Activated naive CD4-positive, alpha-beta T cell treated with anti-CD3 and anti-CD28 coated beads, Interleukin-2, amount 10 ng/mL, durations not matched to agents 7 days and 5 days (primary cell): Measurements from ENCODE around the gene PTPRD.

ENCODE experiments used
- CTCF ChIA-PET: fragments of 350-600 bp; sonication (Branson Sonifier 250); formaldehyde crosslinking; loops from one replicate; lab custom pipeline; 2021; ENCODE audit warnings: antibody characterized with exemption; lab: Charles Lee
- DNase-seq: peaks from one replicate; pipeline ENCODE4 v3.0.0-alpha.2; 2020
- H3K27ac Mint-ChIP-seq: one replicate; pipeline ENCODE4 v1.8.0; 2021; ENCODE audit warnings: mild to moderate bottlenecking, moderate library complexity, mixed read lengths
- H3K27me3 Mint-ChIP-seq: one replicate; pipeline ENCODE4 v1.8.0; 2021; ENCODE audit warnings: mild to moderate bottlenecking, mixed read lengths
- H3K36me3 Mint-ChIP-seq: one replicate; pipeline ENCODE4 v1.8.0; 2021; ENCODE audit warnings: mixed read lengths
- H3K4me1 Mint-ChIP-seq: one replicate; pipeline ENCODE4 v1.8.0; 2021; ENCODE audit warnings: mixed read lengths
- H3K4me3 Mint-ChIP-seq: one replicate; pipeline ENCODE4 v1.8.0; 2021; ENCODE audit warnings: mild to moderate bottlenecking, moderate library complexity, mixed read lengths
- H3K9me3 Mint-ChIP-seq: one replicate; pipeline ENCODE4 v1.8.0; 2021; ENCODE audit warnings: mixed read lengths

Gene PTPRD

DNA sequence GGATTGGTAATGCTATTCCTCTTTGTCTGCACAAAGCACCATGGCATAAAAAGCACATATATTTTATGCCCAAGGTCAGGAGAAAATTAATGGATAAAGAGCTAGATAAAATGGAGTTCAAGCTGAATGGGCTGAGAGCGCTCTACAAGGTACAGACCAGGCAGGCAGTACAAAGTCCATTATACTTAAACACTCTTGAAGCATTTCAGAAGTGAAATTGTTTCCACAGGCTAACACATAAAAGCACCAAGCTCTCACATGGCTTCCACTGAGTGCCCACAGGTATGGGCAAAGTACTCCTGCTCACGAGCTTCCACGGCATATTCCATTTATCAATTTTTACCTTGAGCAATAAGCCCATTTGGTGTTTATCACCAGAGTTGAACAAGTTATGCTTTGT is 2042.0 kb downstream of the PTPRD start:
- H3K27ac Mint-ChIP-seq: no peak overlapping the region
- no peaks in the 10 kb centered on the region for H3K36me3 Mint-ChIP-seq
- no peaks in the 10 kb centered on the region for H3K27me3 Mint-ChIP-seq
- H3K9me3 Mint-ChIP-seq: no peaks in the 10 kb centered on the region
- DNase-seq: no peak
- CTCF ChIA-PET: no interaction called here
- H3K4me3 Mint-ChIP-seq: no peak overlapping the region
- H3K4me1 Mint-ChIP-seq: no peaks in the 10 kb centered on the region

DNA sequence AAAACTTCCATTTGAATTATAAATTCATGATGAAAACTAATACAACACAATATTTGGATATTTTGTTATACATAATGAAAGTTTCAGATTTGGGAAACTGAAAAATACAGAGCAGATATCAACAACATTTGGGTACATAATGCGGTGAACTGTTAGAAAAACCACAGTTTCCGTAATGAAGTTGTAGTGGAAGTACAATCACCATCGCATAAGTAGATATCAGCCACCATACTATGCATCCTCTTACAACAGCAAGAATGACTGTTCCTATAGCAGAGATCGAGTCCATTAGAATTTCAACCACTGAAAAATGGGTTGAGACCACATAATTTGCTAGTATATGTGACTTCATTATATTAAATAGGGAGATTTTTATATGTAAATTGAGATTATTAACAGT is 2043.0 kb downstream of the PTPRD start:
- H3K9me3 Mint-ChIP-seq: no peaks in the 10 kb centered on the region
- no peaks in the 10 kb centered on the region for H3K4me1 Mint-ChIP-seq
- CTCF ChIA-PET: no interaction called here
- no peak overlapping the region for H3K27ac Mint-ChIP-seq
- no peak for DNase-seq
- no peaks in the 10 kb centered on the region for H3K36me3 Mint-ChIP-seq
- H3K4me3 Mint-ChIP-seq: no peak overlapping the region
- H3K27me3 Mint-ChIP-seq: no peaks in the 10 kb centered on the region

DNA sequence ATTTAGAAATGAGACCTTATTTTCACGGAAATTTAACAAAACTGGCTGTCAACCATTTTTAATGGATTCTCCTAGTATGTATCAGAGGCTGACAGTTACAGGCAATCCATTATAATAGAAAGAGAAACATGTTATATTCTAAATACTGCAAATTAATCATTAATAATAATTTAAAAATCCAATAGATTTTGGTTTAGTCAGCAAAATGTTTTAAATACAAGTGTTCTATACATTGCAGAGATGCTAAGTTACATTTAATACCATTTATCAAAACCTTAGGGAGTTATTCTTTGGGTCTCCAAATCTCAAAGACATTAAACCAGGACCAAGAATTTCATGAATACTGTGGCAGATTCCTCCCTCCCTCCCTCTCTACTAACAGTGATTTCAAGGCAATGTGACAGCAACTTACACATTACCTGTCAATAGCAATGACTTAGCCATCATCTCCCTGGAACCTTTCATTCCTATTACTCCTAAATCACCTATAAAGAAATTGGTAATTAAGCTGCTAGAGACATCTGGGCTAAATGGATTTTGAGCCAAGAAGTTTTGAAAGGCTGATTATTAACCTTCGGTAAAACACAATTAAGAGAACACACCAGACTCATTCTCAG is 2044.7 kb downstream of the PTPRD start:
- H3K27ac Mint-ChIP-seq: no peak overlapping the region
- no peaks in the 10 kb centered on the region for H3K36me3 Mint-ChIP-seq
- H3K27me3 Mint-ChIP-seq: no peaks in the 10 kb centered on the region
- H3K4me1 Mint-ChIP-seq: no peaks in the 10 kb centered on the region
- CTCF ChIA-PET: no interaction called here
- DNase-seq: no peak
- H3K9me3 Mint-ChIP-seq: no peaks in the 10 kb centered on the region
- no peak overlapping the region for H3K4me3 Mint-ChIP-seq

DNA sequence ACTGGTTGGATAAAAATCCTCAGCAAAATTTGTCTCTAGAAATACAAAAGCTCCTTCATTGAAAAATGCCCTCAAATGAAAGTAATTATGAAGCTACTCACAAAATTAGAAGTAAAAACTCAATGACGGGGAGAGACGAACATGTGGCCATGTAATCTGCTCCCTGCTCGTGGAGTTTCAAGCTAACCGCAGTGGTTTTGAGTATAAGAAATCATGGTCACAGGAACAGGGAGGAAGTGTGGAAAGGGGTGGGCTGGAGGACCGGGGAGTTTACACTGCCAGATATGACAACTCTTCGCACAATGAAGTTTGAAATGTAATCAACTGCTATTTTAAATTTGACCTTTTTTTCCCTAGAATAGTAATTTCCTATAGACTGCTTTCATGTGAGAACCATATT is 2047.8 kb downstream of the PTPRD start:
- no peak overlapping the region for H3K27ac Mint-ChIP-seq
- H3K36me3 Mint-ChIP-seq: no peaks in the 10 kb centered on the region
- H3K4me1 Mint-ChIP-seq: no peaks in the 10 kb centered on the region
- H3K4me3 Mint-ChIP-seq: no peak overlapping the region
- H3K27me3 Mint-ChIP-seq: no peaks in the 10 kb centered on the region
- CTCF ChIA-PET: no interaction called here
- DNase-seq: no peak
- no peaks in the 10 kb centered on the region for H3K9me3 Mint-ChIP-seq

DNA sequence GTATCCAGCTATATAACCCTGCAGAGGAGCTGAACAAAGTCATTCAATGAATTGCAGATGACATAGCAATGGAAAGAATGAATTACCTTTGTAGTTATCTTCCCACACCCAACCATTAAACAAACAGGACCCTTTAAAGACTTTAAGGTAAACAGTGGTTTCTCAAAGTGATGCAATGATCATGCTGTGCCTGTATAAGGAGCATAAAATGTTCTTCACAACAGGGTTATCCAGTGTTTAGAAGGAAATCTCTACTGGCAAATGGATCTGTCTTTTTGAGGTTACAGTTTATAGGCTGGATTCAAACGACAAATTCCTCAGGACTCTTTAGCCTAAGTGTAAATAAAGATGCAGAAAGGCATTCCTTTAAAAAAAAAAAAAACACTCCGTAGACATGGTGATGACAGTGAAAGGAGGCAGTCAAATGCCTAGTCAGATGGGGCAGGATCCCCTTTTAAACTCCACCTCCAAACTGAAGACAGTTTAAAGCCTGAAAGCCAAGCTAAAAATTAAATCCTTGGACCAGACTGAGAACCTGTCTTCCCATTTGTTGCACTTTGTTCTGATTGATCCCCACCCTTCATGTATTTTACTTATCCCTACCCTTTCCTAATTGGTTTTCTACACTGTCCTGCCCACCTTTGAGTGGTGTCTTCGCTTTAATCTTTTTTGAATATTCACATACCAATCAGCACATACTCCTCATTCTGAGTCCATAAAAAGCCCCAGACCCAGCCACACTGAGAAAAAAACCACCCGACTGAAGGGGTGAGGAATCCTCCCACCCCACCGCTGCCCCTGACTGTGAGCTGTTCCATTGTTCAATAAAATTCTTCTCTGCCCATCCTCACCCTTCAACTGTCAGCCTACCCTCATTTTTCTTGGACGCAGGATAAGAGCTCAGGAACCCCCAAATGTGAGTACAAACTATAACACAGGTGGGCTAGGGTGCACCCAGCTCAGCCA is 2052.0 kb downstream of the PTPRD start:
- no peaks in the 10 kb centered on the region for H3K4me1 Mint-ChIP-seq
- H3K4me3 Mint-ChIP-seq: no peak overlapping the region
- no peak for DNase-seq
- no peaks in the 10 kb centered on the region for H3K9me3 Mint-ChIP-seq
- H3K36me3 Mint-ChIP-seq: no peaks in the 10 kb centered on the region
- H3K27me3 Mint-ChIP-seq: no peaks in the 10 kb centered on the region
- CTCF ChIA-PET: no interaction called here
- no peak overlapping the region for H3K27ac Mint-ChIP-seq

DNA sequence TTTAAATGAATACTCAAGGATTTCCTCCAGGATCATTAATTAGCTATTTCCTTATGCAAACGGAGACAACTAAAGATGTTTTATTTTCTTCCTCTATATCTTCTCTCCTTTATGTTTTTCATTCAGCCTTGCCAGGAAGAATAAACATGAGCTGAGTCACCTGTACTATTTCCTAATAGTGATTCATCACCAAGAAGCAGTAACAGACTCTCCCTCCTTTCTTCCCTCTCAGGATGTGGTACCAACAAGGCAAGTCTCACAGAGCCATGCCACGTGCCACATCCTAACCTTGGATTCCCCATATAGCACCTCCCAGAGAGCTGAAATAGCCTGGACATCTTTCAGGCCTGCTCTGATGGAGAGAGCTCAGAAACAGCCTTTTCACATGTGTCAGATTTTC is 2054.6 kb downstream of the PTPRD start:
- Mint-ChIP-seq H3K9me3 (no peaks in the 10 kb centered on the region), H3K4me3 (no peak overlapping the region), H3K27me3 (no peaks in the 10 kb centered on the region), H3K27ac (no peak overlapping the region), H3K36me3 (no peaks in the 10 kb centered on the region), H3K4me1 (no peaks in the 10 kb centered on the region)
- CTCF ChIA-PET: no interaction called here
- DNase-seq: no peak

DNA sequence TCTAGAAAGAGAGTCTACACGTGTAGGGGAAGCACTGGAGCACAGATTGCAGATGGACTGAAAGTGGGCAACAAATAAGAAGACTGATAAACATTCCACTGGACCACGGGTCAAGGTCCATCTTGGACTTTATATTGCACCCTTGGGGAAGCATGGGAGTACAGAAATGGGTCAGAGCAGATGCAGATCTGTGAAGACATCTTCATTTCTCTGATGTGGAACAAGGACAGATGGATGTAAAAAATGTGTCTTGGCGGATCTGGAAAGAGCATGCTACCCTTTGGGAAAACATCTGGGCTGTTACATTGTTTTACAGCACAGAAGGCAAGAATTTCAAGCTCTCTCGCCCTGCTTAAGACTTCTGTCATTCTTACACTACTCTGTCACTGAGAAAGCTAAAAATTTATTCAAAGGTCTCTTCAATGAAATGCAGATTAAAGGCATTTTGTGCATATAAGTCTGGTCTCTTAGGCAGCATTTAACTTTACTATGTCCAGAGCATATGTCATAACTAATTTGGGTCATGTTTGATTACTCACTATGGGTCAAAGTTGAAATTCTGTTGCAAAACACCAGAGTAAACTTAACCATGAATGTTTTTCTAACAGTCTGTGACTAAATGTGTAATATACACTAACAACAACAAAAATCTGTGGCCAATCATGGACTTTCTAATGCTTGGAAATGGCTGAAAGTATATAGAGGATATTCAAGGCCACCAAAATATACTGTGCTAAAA is 2056.9 kb downstream of the PTPRD start:
- DNase-seq: no peak
- H3K27me3 Mint-ChIP-seq: no peaks in the 10 kb centered on the region
- H3K4me1 Mint-ChIP-seq: no peaks in the 10 kb centered on the region
- CTCF ChIA-PET: interaction anchor here (0.6 kb wide), 1 partner anchor 24 kb away, joined by 3 read pairs; no protein-coding TSS in a partner anchor
- no peak overlapping the region for H3K27ac Mint-ChIP-seq
- no peak overlapping the region for H3K4me3 Mint-ChIP-seq
- H3K9me3 Mint-ChIP-seq: no peaks in the 10 kb centered on the region
- H3K36me3 Mint-ChIP-seq: no peaks in the 10 kb centered on the region

DNA sequence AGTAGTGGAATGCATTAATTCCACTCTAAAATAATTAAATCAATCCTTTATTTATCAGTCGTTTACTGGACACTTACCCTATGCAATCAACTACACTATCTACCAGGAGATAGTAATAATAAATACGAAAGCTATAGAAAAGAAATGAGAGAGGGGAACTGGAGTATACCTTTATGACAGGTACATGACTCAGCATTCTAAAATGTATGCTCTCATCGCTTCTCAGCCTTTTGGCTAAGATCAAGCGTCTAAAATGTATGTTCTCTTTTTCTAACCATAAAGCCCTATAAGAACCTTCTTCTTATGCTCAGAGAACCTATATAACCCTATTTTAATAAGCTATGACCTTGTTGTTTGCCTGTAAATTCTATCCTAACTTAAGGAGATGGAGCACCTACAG is 2059.4 kb downstream of the PTPRD start:
- Mint-ChIP-seq H3K27me3 (no peaks in the 10 kb centered on the region), H3K36me3 (no peaks in the 10 kb centered on the region), H3K9me3 (no peaks in the 10 kb centered on the region), H3K4me1 (no peaks in the 10 kb centered on the region), H3K27ac (no peak overlapping the region), H3K4me3 (no peak overlapping the region)
- DNase-seq: no peak
- CTCF ChIA-PET: no interaction called here

DNA sequence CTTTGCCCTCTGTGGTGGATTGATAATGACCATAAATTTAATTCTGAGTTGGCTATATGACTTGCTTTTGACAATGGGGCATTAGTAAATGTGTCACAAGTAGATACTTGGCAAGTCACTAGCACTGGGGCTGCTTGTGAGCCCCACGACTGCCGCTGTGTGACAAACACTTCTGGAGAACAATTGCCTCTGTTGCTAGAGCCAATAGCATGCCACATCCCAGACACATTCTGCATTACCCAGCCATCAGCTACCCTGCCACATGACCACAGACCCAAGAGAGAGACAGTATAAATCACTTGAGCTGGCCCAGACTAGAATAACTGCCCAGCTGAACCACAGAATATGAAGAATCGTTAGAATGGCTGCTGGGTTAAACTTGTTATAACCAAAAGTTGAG is 2060.1 kb downstream of the PTPRD start:
- Mint-ChIP-seq H3K27ac (no peak overlapping the region), H3K36me3 (no peaks in the 10 kb centered on the region), H3K27me3 (no peaks in the 10 kb centered on the region), H3K4me1 (no peaks in the 10 kb centered on the region), H3K9me3 (no peaks in the 10 kb centered on the region), H3K4me3 (no peak overlapping the region)
- CTCF ChIA-PET: no interaction called here
- no peak for DNase-seq

DNA sequence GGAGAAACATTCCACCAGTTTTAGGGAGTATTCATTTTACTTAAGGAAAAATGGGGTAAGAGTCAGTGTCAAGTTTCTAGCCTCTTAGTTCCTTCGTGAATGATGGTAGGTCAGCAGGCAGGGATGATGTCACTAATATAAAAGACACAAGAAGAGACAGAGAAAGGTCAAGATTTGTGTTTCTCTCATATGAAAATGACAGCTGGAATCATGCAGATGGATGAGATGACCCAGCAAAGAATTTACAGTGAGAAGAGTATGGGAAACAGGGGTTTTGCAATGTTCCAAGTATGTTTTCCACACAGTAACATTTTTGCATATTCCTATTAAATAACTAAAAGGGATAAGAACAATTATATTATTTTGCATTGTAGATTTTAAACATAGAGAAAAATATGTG is 2063.6 kb downstream of the PTPRD start:
- no peaks in the 10 kb centered on the region for H3K9me3 Mint-ChIP-seq
- DNase-seq: no peak
- no peaks in the 10 kb centered on the region for H3K36me3 Mint-ChIP-seq
- no peak overlapping the region for H3K27ac Mint-ChIP-seq
- no peaks in the 10 kb centered on the region for H3K27me3 Mint-ChIP-seq
- CTCF ChIA-PET: no interaction called here
- H3K4me3 Mint-ChIP-seq: no peak overlapping the region
- no peaks in the 10 kb centered on the region for H3K4me1 Mint-ChIP-seq

DNA sequence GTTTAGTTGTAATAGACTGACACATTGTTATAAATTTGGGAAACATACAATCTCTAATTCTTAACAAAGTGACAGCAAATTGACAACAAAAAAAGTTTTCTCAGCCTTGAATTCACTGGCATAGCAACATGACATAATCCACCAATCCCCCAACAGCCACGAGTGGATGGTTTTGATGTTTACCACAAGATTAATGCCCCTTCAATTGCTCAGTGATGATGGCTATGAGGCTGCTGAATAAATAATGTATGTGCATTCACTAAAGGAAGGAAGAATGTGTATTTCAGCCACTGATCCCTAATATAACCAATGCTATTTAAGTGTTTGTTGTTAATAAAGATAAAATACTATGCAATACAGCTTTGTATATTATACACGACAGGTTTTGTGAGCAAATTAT is 2069.6 kb downstream of the PTPRD start:
- CTCF ChIA-PET: no interaction called here
- Mint-ChIP-seq H3K27ac (no peak overlapping the region), H3K27me3 (no peaks in the 10 kb centered on the region), H3K4me3 (no peak overlapping the region), H3K4me1 (no peaks in the 10 kb centered on the region), H3K36me3 (no peaks in the 10 kb centered on the region), H3K9me3 (no peaks in the 10 kb centered on the region)
- DNase-seq: no peak

DNA sequence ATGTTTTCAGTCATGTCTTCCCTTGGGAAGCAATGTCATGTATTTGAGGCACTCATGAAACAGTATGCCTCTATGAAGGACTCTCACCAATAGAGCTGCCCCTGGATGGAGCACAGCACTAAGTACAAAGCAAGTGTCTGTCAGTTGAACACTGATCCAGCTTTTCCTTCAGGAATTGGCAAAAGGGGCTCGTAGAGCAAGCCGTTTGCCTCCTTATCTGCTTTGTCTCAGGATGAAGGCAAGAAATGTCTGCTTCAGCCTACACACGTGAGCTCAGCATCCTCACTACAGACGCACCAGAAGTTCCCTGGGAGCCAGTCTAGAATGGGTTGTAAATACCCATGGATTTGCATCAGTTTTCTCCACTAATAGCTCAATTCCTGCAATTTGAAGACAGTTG is 2070.3 kb downstream of the PTPRD start:
- H3K27ac Mint-ChIP-seq: no peak overlapping the region
- CTCF ChIA-PET: no interaction called here
- no peaks in the 10 kb centered on the region for H3K27me3 Mint-ChIP-seq
- no peak for DNase-seq
- H3K4me1 Mint-ChIP-seq: no peaks in the 10 kb centered on the region
- no peaks in the 10 kb centered on the region for H3K9me3 Mint-ChIP-seq
- no peak overlapping the region for H3K4me3 Mint-ChIP-seq
- H3K36me3 Mint-ChIP-seq: no peaks in the 10 kb centered on the region

DNA sequence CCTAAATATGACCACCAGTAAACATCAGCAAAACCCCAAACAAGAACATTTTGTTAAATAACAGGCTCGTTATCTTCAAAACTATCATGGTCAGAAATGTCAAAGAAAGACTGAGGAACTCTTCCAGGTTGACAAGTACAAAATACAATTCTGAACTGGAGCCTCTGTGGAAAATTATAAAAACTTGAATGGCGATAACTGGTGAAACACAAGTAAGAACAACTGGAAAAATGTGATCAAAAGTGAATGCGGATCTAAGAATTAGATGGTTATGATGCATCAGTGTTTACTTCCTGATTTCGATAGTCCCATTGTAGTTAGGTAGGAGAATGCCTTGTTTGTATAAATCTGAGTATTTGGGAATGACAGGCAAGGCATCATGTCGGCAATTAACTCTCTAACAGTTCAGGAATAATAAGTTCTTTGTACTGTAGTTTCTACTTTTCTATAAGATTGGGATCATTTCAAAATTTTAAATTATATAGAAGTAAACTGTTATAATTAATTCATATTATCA is 2073.1 kb downstream of the PTPRD start:
- Mint-ChIP-seq H3K27ac (no peak overlapping the region), H3K27me3 (no peaks in the 10 kb centered on the region), H3K36me3 (no peaks in the 10 kb centered on the region), H3K4me1 (no peaks in the 10 kb centered on the region), H3K4me3 (no peak overlapping the region), H3K9me3 (no peaks in the 10 kb centered on the region)
- DNase-seq: no peak
- CTCF ChIA-PET: no interaction called here

DNA sequence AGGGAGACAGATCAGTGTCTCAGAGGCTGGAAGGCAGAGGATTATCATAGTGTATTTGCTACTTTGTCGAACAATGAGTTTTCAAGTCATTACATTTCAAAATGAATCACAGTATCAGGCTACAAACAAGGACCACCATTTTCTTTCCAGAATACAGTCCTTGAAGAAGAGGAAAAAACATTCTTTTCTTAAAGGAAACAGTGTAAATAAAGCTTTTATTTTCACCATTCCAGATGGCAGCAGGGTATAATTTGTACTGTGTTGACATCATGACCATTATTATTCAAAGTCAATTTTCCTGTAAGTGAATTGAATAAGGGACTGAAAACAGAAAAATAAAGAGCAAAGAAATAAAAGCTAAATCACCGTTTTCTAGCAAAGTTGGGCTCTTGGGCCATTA is 2076.0 kb downstream of the PTPRD start:
- Mint-ChIP-seq H3K27ac (no peak overlapping the region), H3K9me3 (no peaks in the 10 kb centered on the region), H3K4me1 (no peaks in the 10 kb centered on the region), H3K4me3 (no peak overlapping the region), H3K27me3 (no peaks in the 10 kb centered on the region), H3K36me3 (no peaks in the 10 kb centered on the region)
- no peak for DNase-seq
- CTCF ChIA-PET: no interaction called here
